Right atrium auricular region (tissue), 2 donors: ENCODE measurements around the gene UTP3. TPM values are rescaled to one million over a fixed set of nuclear protein-coding genes. Genes with fewer than 3 reads are reported as not detected.
"Not testable (repeated sequence)": the region's sequence is repeated elsewhere in the genome, so short reads cannot be mapped to it uniquely, and the experiment has no call there.

Experiments used
- DNase-seq: peaks from one replicate; pipeline ENCODE4 v3.0.0-alpha.2; 2019; ENCODE audit warnings: low spot score
- H3K27ac ChIP-seq, 2 donors: fragments of 200-600 bp; sonication (generic); 1 replicate in 1 of 2; 2 replicates in 1 of 2; pipeline ENCODE4 v1.5.1; 2016 to 2019
- H3K27me3 ChIP-seq, 2 donors: fragments of 200-600 bp; sonication (generic); one replicate each; pipeline versions ENCODE4 v1.5.1 to v1.6.0; 2017 to 2019
- H3K36me3 ChIP-seq: fragments of 200-600 bp; sonication (generic); one replicate; pipeline ENCODE4 v1.5.1; 2016
- H3K4me1 ChIP-seq, 2 donors: fragments of 200-600 bp; sonication (generic); one replicate each; pipeline versions ENCODE4 v1.5.1 to v1.6.0; 2017 to 2019
- H3K4me3 ChIP-seq, 2 donors: fragments of 200-600 bp; sonication (generic); 1 replicate in 1 of 2; 2 replicates in 1 of 2; pipeline ENCODE4 v1.5.1; 2017 to 2019; ENCODE audit warnings: mild to moderate bottlenecking in 1 of 2, moderate library complexity in 1 of 2
- H3K9me3 ChIP-seq, 2 donors: fragments of 200-600 bp; sonication (generic); one replicate each; pipeline ENCODE4 v1.5.1; 2019
- total RNA-seq, 2 donors: library from RNA; depleted of rRNA; stranded (reverse); fragments of >200 nt; gene quantifications; one replicate each; pipeline ENCODE4 v1.1.0, GENCODE V29; 2016
- TF ChIP-seq, protein P1 (sequence below), 2 donors: fragments of 200-600 bp; sonication (generic); IDR thresholded peaks; one replicate each; pipeline ENCODE4 v1.5.1; 2019; ENCODE audit warnings: antibody characterized with exemption in 2 of 2

The UTP3 gene
- total RNA-seq, 2 donors from 2014 or later, result 12.5 to 14.0 TPM

DNA sequence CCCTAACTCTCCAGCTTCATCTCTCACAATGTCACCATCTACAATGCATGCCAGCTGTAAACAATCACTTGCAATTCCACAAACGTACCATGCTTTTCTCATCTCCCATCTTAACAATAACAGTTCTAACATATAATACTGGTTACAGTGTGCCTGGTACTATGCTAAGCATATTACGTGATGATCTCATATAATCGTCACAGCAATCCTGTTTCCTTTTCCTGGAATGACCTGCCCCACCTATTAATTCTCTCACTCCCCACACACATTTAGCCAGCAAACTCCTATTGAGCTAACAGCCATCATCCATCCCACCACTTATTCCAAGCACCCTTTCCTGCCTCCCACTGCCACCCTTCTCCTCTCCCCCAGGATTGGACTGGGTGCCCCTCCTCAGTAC lies 29.9 kb upstream of the UTP3 start:
- Histone ChIP-seq H3K27me3 (no peaks in the 10 kb centered on the region), H3K4me1 (no peaks in the 10 kb centered on the region), H3K9me3 (no peaks in the 10 kb centered on the region), H3K4me3 (no peak overlapping the region), H3K27ac (no peak overlapping the region), H3K36me3 (no peaks in the 10 kb centered on the region)
- TF ChIP-seq, protein P1, sequence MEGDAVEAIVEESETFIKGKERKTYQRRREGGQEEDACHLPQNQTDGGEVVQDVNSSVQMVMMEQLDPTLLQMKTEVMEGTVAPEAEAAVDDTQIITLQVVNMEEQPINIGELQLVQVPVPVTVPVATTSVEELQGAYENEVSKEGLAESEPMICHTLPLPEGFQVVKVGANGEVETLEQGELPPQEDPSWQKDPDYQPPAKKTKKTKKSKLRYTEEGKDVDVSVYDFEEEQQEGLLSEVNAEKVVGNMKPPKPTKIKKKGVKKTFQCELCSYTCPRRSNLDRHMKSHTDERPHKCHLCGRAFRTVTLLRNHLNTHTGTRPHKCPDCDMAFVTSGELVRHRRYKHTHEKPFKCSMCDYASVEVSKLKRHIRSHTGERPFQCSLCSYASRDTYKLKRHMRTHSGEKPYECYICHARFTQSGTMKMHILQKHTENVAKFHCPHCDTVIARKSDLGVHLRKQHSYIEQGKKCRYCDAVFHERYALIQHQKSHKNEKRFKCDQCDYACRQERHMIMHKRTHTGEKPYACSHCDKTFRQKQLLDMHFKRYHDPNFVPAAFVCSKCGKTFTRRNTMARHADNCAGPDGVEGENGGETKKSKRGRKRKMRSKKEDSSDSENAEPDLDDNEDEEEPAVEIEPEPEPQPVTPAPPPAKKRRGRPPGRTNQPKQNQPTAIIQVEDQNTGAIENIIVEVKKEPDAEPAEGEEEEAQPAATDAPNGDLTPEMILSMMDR (IDR thresholded peaks at IDR 0.05), result no peak
- DNase-seq, result no peak

DNA sequence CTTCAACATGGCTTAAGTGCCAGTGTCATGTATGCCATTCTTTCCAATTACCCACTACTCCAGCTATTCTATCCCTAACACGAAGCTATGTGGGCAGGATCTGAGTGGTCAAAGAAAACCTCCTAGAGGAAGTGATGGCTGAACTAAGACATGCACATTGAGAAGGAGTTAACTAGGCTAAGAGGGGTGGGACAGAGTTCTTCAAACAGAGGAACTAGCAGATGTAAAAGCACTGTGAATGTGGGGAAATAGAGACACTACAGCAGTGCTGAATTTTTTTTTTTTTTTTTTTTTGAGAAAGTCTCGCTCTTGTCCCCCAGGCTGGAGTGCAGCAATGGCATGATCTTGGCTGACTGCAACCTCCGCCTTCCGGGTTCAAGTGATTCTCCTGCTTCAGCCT lies 28.2 kb upstream of the UTP3 start:
- no peak for DNase-seq
- H3K36me3 ChIP-seq, result no peaks in the 10 kb centered on the region
- no peak overlapping the region for H3K4me3 ChIP-seq
- H3K27ac ChIP-seq, result no peak overlapping the region
- no peaks in the 10 kb centered on the region for H3K9me3 ChIP-seq
- TF ChIP-seq, protein P1 (IDR thresholded peaks at IDR 0.05), result no peak
- H3K27me3 ChIP-seq, result no peaks in the 10 kb centered on the region
- H3K4me1 ChIP-seq, result no peaks in the 10 kb centered on the region

DNA sequence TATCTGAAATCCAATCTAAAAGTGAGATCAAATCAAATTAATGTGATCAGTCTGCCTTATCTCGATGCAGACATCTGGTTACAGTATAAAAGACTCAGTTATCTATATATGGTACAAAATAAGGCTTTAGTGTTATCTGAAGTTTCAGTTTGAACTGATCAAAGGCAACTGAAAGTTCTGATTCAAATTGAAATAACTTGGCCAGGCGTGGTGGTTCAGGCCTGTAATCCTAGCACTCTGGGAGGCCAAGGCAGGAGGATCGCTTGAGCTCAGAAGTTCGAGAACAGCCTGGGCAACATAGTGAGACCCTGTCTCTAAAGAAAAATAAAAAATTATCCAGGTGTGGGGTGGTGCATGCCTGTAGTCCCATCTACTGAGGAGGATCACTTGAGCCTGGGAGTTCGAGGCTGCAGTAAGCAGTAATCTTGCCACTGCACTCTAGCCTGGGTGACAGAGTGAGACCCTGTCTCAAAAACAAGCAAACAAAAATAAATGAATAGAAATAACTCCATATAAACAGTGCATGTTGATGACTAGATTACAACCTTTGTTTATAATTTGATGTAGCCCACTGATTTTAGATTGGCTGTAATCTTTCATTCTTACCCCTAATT lies 26.9 kb upstream of the UTP3 start:
- DNase-seq, H3K4me3 ChIP-seq, H3K4me1 ChIP-seq, H3K27me3 ChIP-seq, H3K9me3 ChIP-seq, H3K27ac ChIP-seq, H3K36me3 ChIP-seq: not testable (repeated sequence)

DNA sequence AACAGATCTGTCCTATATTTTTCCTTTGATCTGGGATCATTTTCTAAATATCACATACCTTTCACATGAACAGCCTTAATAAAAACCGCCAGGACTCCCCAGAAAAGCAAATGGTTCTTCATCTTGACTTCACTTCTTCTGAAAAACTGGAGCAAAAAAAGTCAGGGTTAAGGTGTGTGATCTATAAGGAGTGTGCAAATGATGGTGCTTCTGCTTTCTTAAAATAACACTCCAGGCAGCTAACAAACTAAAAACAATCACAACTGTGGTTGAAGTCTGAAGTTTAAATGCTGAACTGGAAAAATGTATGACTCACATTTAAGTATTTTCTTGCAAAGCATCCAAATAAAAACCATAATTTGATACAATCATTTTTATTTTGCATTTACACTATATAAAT lies 22.0 kb upstream of the UTP3 start, which contains the start of gene JCHAIN:
JCHAIN (minus strand) TSS at position 140 of the 400 bp plus-strand sequence; CDS start at position 122, 18 bp downstream.
- H3K27me3 ChIP-seq, result no peaks in the 10 kb centered on the region
- H3K27ac ChIP-seq, result no peak within 1 kb of the TSS
- TF ChIP-seq, protein P1 (IDR thresholded peaks at IDR 0.05), result no peak
- no peaks in the 10 kb centered on the region for H3K4me1 ChIP-seq
- no peak within 1 kb of the TSS for H3K4me3 ChIP-seq
- no peak for DNase-seq
- no peaks in the 10 kb centered on the region for H3K36me3 ChIP-seq
- no peaks in the 10 kb centered on the region for H3K9me3 ChIP-seq

GRCh38 chr4:70667740-70668535 lies 20.4 kb upstream of the UTP3 start:
- H3K4me3 ChIP-seq, result no peak overlapping the region
- H3K9me3 ChIP-seq, result no peaks in the 10 kb centered on the region
- DNase-seq, result no peak
- TF ChIP-seq, protein P1 (IDR thresholded peaks at IDR 0.05), result no peak
- no peaks in the 10 kb centered on the region for H3K4me1 ChIP-seq
- no peak overlapping the region for H3K27ac ChIP-seq
- no peaks in the 10 kb centered on the region for H3K27me3 ChIP-seq
- no peaks in the 10 kb centered on the region for H3K36me3 ChIP-seq

- Histone ChIP-seq H3K4me1 (no peaks in the 10 kb centered on the region), H3K36me3 (no peaks in the 10 kb centered on the region), H3K9me3 (no peaks in the 10 kb centered on the region), H3K27me3 (no peaks in the 10 kb centered on the region), H3K27ac (no peak overlapping the region), H3K4me3 (no peak overlapping the region)
- no peak for DNase-seq
- TF ChIP-seq, protein P1 (IDR thresholded peaks at IDR 0.05), result no peak
Observed at GRCh38 chr4:70670332-70671014, 17.9 kb upstream of the UTP3 start.
